Measurements from ENCODE around the gene PRR36. TPM values are rescaled to one million over a fixed set of nuclear protein-coding genes. Genes with fewer than 3 reads are reported as not detected.
"Not testable (repeated sequence)": the region's sequence is repeated elsewhere in the genome, so short reads cannot be mapped to it uniquely, and the experiment has no call there.

PRR36 gene
- total RNA-seq, 1 donor from 2014 or later: 20.9 TPM

DNA sequence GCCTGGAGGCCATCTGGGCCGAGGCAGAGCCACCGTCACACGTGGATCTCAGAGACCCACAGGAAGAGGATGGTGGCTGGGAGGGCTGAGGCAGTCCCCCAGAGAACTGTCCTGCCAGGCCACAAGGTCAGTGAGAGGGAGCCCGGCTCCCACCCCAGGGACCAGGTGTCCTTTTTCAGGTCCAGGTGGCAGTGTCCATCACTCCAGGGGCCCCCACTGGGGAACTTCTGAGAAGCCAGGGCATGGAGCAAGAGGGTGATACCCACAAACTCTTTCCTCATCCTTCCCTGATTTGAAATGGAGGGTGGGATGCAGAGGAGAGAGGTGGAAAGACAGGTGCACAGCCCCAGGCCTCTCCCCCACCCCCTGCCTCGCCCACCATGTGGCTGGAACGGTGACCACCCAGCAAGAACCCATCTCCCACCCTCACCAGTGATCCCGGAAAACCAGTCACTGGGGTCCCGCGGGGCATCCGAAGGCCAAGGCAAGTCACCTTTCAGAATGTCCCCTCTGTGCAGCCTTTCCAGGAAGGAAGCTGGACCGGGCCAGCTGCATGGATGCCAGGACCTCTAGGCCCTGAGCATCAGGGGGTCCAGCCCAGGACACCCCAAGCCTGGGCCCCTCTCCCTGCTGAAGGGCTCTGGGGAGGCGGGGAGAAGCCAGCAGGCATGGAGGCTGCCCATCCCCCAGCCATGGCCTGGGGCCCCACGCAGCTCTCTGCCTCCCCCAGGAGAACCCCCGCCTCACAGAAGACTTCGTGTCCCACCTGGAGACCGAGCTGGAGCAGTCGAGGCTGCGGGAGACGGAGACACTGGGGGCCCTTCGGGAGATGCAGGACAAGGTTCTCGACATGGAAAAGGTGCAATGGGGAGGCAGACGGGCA is 14.1 kb downstream of the PRR36 start:
- TF ChIP-seq, protein P1, sequence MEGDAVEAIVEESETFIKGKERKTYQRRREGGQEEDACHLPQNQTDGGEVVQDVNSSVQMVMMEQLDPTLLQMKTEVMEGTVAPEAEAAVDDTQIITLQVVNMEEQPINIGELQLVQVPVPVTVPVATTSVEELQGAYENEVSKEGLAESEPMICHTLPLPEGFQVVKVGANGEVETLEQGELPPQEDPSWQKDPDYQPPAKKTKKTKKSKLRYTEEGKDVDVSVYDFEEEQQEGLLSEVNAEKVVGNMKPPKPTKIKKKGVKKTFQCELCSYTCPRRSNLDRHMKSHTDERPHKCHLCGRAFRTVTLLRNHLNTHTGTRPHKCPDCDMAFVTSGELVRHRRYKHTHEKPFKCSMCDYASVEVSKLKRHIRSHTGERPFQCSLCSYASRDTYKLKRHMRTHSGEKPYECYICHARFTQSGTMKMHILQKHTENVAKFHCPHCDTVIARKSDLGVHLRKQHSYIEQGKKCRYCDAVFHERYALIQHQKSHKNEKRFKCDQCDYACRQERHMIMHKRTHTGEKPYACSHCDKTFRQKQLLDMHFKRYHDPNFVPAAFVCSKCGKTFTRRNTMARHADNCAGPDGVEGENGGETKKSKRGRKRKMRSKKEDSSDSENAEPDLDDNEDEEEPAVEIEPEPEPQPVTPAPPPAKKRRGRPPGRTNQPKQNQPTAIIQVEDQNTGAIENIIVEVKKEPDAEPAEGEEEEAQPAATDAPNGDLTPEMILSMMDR (conservative IDR thresholded peaks at IDR 0.05): no peak
- no peak for DNase-seq (ENCODE audit: low read depth, low spot score)
- Mint-ChIP-seq H3K27me3 (ENCODE audit: low read depth) (peaks cover 37% of the 10 kb centered on the region), H3K4me3 (no peak overlapping the region), H3K27ac (ENCODE audit: unreplicated experiment) (no peak overlapping the region), H3K36me3 (ENCODE audit: low read depth) (no peaks in the 10 kb centered on the region), H3K9me3 (no peaks in the 10 kb centered on the region), H3K4me1 (peaks cover 4% of the 10 kb centered on the region)

DNA sequence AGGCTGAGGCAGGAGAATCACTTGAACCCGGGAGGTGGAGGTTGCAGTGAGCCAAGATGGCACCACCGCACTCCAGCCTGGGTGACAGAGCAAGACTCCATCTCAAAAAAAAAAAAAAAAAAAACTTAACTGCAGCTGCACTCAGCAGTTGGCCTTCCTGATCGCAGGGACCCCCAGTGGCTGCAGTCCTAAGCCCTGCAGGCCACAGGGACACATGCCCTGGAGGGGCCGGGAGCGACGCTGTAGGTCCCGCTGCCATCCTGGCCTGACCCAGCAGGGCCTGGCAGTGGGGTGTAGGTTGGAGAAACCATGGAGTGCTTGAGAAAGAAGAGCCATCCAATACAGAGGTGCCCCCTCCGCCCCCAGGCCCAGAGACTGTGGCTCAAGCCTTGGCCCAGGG is 15.1 kb downstream of the PRR36 start:
- H3K27ac Mint-ChIP-seq (ENCODE audit: unreplicated experiment); H3K4me3 Mint-ChIP-seq; DNase-seq (ENCODE audit: low read depth, low spot score); H3K4me1 Mint-ChIP-seq; H3K36me3 Mint-ChIP-seq (ENCODE audit: low read depth); H3K9me3 Mint-ChIP-seq: not testable (repeated sequence)
- H3K27me3 Mint-ChIP-seq (ENCODE audit: low read depth): peaks cover 32% of the 10 kb centered on the region

GRCh38 chr19:7858109-7858770 is 15.9 kb downstream of the PRR36 start:
- DNase-seq (ENCODE audit: low read depth, low spot score): peak; percentile 48
- Mint-ChIP-seq H3K4me3 (no peak overlapping the region), H3K27ac (ENCODE audit: unreplicated experiment) (no peak overlapping the region), H3K27me3 (ENCODE audit: low read depth) (peaks cover 32% of the 10 kb centered on the region), H3K9me3 (no peaks in the 10 kb centered on the region), H3K4me1 (peaks cover 10% of the 10 kb centered on the region), H3K36me3 (ENCODE audit: low read depth) (no peaks in the 10 kb centered on the region)
- TF ChIP-seq, protein P1 (conservative IDR thresholded peaks at IDR 0.05): peak; percentile 13

- no peak for DNase-seq (ENCODE audit: low read depth, low spot score)
- TF ChIP-seq, protein P1 (conservative IDR thresholded peaks at IDR 0.05): no peak
- peaks cover 32% of the 10 kb centered on the region for H3K27me3 Mint-ChIP-seq (ENCODE audit: low read depth)
- no peak overlapping the region for H3K4me3 Mint-ChIP-seq
- H3K4me1 Mint-ChIP-seq: peaks cover 15% of the 10 kb centered on the region
- H3K36me3 Mint-ChIP-seq (ENCODE audit: low read depth): no peaks in the 10 kb centered on the region
- no peaks in the 10 kb centered on the region for H3K9me3 Mint-ChIP-seq
- H3K27ac Mint-ChIP-seq (ENCODE audit: unreplicated experiment): no peak overlapping the region
Observed at GRCh38 chr19:7857727-7858108, 16.5 kb downstream of the PRR36 start.

GRCh38 chr19:7856679-7857663 is 17.2 kb downstream of the PRR36 start:
- Mint-ChIP-seq H3K4me1 (peaks cover 15% of the 10 kb centered on the region), H3K27me3 (ENCODE audit: low read depth) (peaks cover 29% of the 10 kb centered on the region), H3K36me3 (ENCODE audit: low read depth) (no peaks in the 10 kb centered on the region), H3K27ac (ENCODE audit: unreplicated experiment) (no peak overlapping the region), H3K4me3 (no peak overlapping the region), H3K9me3 (no peaks in the 10 kb centered on the region)
- TF ChIP-seq, protein P1 (conservative IDR thresholded peaks at IDR 0.05): no peak
- no peak for DNase-seq (ENCODE audit: low read depth, low spot score)

Data from neural crest cell (in vitro differentiated cells).